ENCODE measurements around the gene ZNF446.

DNA sequence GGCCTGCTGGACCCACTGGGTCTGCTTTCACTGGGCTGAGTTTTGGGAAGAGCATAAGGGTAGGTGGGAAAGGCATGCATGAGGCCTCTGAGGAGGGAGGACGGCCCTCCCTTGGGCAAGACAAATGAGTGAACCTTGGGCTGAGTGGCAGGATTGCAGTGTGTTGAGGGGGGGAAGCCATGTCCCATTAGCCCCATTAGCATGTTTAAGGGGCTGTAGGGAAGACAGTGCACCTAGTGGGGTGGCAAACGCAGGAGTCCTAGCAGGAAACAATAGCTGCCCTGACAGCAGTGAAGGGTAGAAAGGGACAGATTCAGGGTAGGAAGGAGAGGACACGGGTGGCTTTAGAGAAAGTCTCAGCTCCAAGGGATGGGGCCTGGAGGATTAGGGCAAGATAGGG lies 46.6 kb downstream of the ZNF446 start:
- no peak for TF ChIP-seq EZH2 (IDR thresholded peaks at IDR 0.05; ENCODE audit: borderline replicate concordance, low read depth, low read length)
- no peak for TF ChIP-seq MYBL2 (IDR thresholded peaks at IDR 0.05; ENCODE audit: low read depth)
- no peak for TF ChIP-seq MYBL2 (CRISPR knock-in tag; IDR thresholded peaks at IDR 0.05; ENCODE audit: borderline replicate concordance)
- no peak for TF ChIP-seq ARID2 (IDR thresholded peaks at IDR 0.05)
- no peak for TF ChIP-seq CTCF (IDR thresholded peaks at IDR 0.05 in 2 of 3, conservative IDR thresholded peaks at IDR 0.05 in 1 of 3; ENCODE audit: insufficient read depth in 2 of 3, low read depth in 1 of 3, low read length in 3 of 3)
- TF ChIP-seq POLR2A (conservative IDR thresholded peaks at IDR 0.05) = no peak
- TF ChIP-seq CREB3 (tag; conservative IDR thresholded peaks at IDR 0.05; ENCODE audit: low read depth) = no peak
- TF ChIP-seq, protein P1, sequence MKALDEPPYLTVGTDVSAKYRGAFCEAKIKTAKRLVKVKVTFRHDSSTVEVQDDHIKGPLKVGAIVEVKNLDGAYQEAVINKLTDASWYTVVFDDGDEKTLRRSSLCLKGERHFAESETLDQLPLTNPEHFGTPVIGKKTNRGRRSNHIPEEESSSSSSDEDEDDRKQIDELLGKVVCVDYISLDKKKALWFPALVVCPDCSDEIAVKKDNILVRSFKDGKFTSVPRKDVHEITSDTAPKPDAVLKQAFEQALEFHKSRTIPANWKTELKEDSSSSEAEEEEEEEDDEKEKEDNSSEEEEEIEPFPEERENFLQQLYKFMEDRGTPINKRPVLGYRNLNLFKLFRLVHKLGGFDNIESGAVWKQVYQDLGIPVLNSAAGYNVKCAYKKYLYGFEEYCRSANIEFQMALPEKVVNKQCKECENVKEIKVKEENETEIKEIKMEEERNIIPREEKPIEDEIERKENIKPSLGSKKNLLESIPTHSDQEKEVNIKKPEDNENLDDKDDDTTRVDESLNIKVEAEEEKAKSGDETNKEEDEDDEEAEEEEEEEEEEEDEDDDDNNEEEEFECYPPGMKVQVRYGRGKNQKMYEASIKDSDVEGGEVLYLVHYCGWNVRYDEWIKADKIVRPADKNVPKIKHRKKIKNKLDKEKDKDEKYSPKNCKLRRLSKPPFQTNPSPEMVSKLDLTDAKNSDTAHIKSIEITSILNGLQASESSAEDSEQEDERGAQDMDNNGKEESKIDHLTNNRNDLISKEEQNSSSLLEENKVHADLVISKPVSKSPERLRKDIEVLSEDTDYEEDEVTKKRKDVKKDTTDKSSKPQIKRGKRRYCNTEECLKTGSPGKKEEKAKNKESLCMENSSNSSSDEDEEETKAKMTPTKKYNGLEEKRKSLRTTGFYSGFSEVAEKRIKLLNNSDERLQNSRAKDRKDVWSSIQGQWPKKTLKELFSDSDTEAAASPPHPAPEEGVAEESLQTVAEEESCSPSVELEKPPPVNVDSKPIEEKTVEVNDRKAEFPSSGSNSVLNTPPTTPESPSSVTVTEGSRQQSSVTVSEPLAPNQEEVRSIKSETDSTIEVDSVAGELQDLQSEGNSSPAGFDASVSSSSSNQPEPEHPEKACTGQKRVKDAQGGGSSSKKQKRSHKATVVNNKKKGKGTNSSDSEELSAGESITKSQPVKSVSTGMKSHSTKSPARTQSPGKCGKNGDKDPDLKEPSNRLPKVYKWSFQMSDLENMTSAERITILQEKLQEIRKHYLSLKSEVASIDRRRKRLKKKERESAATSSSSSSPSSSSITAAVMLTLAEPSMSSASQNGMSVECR (CRISPR knock-in tag; IDR thresholded peaks at IDR 0.05) = no peak
- no peak for TF ChIP-seq ZNF282 (CRISPR knock-in tag; IDR thresholded peaks at IDR 0.05)
- TF ChIP-seq ZNF174 (CRISPR knock-in tag; IDR thresholded peaks at IDR 0.05) = no peak
- TF ChIP-seq TBL1XR1 (IDR thresholded peaks at IDR 0.05; ENCODE audit: low read length in 2 of 2) = no peak
- no peak for TF ChIP-seq CHD2 (IDR thresholded peaks at IDR 0.05; ENCODE audit: low read depth, low read length)
- TF ChIP-seq, protein P2, sequence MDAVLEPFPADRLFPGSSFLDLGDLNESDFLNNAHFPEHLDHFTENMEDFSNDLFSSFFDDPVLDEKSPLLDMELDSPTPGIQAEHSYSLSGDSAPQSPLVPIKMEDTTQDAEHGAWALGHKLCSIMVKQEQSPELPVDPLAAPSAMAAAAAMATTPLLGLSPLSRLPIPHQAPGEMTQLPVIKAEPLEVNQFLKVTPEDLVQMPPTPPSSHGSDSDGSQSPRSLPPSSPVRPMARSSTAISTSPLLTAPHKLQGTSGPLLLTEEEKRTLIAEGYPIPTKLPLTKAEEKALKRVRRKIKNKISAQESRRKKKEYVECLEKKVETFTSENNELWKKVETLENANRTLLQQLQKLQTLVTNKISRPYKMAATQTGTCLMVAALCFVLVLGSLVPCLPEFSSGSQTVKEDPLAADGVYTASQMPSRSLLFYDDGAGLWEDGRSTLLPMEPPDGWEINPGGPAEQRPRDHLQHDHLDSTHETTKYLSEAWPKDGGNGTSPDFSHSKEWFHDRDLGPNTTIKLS (IDR thresholded peaks at IDR 0.05; ENCODE audit: borderline replicate concordance, low read depth) = no peak
- TF ChIP-seq MXI1 (IDR thresholded peaks at IDR 0.05; ENCODE audit: low read depth, low read length) = no peak
- TF ChIP-seq, protein P3, sequence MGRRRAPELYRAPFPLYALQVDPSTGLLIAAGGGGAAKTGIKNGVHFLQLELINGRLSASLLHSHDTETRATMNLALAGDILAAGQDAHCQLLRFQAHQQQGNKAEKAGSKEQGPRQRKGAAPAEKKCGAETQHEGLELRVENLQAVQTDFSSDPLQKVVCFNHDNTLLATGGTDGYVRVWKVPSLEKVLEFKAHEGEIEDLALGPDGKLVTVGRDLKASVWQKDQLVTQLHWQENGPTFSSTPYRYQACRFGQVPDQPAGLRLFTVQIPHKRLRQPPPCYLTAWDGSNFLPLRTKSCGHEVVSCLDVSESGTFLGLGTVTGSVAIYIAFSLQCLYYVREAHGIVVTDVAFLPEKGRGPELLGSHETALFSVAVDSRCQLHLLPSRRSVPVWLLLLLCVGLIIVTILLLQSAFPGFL (CRISPR knock-in tag; IDR thresholded peaks at IDR 0.05) = no peak
